Activated gamma-delta T cell (primary cell): ENCODE results near the gene FOXA3.
A peak's percentile ranks its signal among the peaks of the same experiment; 100 is the strongest.
"Not testable (repeated sequence)": the region's sequence is repeated elsewhere in the genome, so short reads cannot be mapped to it uniquely, and the experiment has no call there.

Source experiments
- DNase-seq: peaks from one replicate; lab custom pipeline; 2025; lab: John Stamatoyannopoulos, UW

The FOXA3 gene

DNA sequence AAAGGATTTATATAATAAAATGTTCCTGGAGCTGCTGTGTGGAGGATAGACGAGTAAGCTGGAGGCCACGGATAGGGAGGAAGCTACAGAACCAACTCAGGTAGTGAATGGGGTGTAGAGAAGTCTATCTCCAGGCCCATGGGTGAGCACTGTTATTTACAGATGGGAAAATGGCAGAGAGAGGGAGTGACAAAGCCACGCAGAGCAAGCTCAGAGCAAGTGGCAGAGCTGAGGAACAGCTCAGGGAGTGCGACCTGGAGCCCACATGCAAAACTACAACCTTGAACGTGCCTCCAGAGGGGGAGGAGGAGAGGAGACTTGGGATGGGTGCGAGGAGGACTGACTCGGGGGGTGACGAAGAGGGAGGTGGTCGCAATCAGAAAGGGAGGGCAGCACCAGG is 35.6 kb upstream of the FOXA3 start:
- DNase-seq, result no peak

DNA sequence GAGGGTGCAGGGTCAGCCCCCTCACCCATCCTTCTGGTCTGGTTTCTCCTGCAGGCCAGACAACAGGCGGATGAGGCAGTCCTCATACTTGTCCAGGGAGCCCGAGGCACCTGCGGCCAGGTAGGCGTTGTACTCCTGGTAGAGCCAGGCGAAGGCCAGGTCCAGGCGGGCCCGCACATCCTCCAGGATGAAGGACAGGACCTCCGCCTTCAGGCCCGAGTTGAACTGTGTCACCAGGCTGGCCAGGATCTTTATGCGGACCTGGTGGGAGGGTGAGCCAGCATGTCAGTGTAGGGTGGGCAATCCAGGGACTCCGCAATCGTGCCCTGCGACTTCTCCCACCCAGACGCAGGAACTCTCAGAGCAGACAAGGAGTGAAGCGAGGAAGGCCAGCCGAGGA is 35.2 kb upstream of the FOXA3 start:
- no peak for DNase-seq

DNA sequence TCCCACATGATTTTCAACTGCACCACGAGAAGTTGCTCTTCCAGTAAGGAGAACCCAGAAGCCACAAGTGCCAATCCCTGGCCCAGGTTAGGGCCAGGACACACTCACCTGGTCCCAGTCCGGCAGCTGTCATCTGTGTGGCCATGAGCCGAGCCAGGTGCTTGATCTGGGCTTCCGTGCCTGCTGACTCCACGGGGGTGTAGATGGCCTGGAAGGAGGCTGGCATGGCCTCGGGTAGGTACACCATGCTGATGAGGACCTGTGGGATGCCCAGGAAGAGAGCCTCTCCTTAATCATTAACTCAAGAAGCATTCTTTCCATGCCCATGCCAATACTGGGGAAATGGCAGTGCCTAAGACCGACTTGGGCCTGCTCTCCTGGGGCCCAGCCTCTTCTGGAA is 29.2 kb upstream of the FOXA3 start:
- no peak for DNase-seq

DNA sequence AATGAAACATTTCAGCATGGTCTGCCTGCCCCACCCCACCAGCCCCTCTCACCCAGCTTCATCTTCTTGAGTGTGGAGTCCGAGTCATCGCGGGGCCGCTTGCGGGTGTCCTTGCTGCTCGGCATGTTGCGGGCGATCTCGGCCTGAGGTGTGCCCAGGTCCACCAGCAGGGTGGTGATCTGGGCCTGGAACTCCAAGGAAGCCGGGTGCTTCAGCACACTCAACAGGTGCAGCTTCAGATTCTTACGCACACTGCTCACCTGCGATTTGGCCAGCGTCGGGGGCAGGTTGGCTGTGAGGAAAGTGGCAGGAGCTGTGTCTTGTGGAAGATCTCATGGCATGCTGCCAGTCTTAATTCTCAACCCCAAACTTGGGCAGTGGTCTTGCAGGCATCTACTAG is 21.9 kb upstream of the FOXA3 start:
- DNase-seq, result no peak

DNA sequence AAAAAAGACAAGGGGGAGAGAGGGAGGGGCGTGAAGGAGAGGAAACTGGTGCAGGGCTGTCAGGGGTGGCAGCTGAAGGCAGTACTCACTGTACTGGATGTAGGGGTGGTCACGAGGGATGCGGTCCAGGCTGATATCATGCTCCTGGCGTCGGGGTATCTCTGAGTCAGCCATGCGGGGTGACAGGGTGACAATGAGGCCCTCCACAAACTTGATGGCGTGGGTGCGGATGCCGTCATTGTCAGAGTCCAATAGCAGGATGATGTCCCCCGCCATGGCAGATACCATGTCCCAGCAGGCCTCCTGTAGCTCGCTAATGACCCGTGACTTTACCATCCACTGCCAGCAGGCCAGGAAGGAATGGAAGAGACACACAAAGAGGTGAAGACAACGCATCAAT is 16.5 kb upstream of the FOXA3 start:
- DNase-seq, result no peak

DNA sequence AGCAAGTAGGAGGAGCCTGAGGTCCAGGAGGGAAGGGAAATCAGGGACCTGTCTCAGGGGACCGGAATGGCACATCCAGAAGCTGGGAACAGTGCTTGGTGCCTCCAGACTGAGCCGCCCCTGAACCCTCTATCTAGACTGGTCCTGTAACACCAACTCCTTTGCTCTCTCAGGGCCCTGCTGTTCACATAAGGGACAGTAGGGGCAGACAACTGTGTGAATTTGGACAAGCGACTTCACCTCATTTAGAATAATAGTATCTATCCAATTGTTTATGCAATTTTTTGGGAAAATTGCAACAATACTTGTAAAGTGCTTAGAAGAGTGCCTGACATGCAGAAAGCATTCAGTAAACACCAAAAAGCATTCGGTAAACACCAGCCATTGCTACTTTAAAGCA is 15.2 kb upstream of the FOXA3 start:
- DNase-seq, result no peak

DNA sequence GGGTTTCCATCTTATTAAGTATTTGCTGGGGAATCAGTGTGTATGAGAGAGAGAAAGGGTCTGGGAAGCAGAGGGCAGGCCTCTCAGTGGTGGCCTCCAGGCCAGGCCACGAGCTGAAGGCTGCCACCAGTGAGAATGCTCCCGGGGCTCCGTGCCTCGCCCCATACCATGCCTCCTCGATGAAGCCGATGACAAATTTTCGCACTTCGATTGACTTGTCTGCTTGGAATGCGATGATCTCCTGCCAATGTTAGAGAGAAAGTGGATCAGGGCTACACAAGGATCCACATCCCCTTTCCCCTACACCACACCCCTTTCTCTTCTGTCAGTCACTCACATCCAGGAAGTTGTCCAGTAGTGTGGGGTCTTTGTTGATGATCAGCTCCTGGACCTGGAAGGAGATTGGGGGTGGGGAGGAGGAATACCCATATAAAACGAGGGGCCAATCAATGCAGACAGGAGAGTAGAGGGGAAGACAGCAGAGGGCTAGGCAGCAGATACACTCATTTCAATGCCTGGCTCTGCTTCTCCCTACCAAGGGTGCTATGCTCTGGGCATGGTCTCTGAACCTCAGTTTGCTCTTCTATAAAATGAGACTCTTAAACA is 11.9 kb upstream of the FOXA3 start:
- no peak for DNase-seq

DNA sequence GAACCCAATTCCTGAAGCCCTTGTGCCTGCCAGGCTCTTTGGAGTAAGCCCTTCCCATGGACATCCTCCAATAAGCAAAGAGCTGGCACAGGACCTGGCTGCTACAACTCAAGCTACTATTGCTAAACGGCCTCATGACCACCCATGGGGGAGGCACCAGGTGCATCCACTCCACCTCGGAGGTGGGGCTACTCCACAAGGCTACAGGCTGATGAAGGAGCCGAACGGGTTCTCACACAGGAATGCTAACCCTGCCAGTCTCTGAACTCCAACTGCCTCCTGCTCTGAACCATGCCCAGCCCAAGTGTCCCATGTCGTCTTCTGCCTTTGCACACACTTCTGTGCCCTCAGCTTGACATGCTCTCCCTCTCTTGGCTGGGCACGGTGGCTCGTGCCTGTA is 11.1 kb upstream of the FOXA3 start:
- no peak for DNase-seq

DNA sequence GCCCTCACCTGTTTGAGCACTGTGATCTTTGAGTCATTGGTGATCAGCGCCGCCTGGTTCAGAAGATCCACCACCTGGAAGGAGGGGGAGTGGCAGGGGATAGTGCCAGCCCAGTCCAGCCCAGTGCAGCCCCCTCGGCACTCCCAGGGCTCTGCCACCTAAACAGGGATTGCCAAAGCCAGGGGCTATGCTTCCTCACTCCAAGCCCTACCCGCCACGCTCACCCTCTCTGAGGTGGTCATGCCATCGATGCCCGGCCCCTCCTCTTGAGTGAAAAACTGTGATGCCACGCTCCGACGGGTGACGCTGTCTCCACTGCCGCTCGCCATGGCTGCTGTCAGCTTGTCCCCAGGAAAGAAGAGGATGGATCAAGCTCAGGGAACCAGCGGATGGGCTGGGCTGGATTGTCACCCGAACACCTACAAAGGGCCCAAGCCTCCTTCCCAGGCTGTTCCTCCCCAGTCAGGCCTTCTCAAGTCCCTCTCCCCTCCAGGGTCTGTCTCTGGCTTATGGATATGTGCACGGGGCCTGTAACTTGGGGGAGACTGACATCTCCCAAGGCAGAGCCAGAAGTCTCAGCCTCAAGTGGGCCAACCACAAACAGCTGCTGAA is 9.9 kb upstream of the FOXA3 start:
- no peak for DNase-seq

DNA sequence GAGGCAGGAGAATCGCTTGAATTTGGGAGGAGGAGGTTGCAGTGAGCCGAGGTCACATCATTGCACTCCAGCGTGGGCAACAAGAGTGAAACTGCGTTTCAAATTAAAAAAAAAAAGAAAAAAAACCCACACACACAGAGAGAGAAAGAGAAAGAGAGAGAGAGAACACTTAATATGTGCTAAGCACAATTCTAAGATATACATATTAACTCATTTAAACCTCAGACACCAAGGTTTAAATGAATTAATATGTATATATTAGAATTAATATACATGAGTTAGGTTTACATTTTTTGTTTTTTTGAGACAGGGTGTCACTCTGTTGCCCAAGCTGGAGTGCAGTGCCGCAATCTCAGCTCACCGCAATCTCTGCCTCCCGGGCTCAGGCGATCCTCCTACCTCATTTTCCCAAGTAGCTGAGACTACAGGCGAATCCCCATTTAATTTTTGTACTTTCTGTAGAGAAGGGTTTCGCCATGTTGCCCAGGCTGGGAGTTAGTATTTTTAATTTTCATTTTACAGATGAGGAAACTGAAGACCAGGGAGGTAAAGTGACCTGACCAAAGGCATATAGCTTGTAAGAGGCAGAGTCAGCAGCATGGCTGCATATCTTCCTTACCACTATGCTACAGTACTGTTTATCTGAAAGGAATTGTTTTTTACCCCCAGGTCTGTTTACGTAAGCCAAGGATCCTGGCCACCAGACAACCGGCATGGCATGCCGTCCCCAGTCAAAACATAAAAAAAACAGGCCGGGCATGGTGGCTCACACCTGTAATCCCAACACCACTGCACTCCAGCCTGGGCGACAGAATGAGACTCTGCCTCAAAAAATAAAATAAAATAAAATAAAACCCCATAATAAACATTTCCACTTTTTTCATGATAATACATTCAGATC is 3.5 kb upstream of the FOXA3 start:
- no peak for DNase-seq

DNA sequence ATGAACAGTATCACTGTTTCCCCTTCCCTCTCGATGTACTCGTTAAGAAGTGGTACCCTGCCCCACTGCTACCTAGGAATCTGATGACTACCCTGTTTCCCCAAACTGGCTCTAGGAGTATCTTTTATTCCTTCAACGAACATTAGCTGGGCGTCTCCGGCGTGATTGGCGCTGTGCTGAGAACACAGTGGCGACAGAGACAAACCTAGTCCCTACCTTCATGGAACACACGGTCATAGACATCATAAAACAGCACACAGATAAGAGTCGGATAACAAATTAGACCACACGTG is 1.9 kb upstream of the FOXA3 start:
- no peak for DNase-seq

DNA sequence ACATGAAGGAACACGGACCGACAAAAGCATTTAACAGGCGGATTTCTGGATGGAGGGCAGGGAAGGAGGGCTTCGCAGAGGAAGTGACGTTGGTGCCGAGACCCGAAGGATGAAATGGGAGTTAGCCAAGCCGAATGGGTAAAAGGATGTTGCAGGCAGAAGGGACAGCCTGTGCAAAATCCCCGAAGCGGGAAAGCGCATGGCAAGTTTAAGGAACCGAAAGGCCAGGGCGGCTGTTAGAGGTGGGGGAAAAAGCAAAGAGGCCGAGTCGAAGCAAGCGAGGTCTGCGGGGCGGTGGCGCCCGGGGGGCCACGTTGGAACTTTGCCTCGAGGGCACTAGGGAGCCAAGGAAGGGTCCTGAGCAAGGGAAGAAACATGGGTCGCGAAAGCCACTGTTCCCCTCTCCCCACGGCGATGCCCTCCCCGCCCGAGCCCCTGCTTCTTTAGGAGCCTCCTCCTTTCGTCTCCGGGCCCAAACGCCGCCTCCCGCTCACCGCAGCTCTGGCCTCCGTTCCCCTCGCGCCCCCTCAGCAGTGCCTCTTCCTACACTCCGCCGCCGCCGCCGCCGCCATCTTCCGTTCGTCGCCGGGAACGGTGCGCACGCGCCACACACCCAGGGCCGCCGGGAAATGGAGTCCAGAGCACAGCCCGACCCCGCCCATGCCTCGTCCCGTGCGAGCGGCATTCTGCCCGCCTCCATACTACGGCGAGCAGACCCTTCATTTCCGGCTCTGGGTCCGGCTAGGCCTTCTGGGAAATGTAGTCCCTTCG is 1.4 kb upstream of the FOXA3 start, which contains the start of gene SYMPK:
TSS of gene SYMPK (minus strand) at position 584 of the 771 bp plus-strand sequence. CDS start 8,652 bp downstream, outside the sequence.
- DNase-seq, result peak; percentile 96

DNA sequence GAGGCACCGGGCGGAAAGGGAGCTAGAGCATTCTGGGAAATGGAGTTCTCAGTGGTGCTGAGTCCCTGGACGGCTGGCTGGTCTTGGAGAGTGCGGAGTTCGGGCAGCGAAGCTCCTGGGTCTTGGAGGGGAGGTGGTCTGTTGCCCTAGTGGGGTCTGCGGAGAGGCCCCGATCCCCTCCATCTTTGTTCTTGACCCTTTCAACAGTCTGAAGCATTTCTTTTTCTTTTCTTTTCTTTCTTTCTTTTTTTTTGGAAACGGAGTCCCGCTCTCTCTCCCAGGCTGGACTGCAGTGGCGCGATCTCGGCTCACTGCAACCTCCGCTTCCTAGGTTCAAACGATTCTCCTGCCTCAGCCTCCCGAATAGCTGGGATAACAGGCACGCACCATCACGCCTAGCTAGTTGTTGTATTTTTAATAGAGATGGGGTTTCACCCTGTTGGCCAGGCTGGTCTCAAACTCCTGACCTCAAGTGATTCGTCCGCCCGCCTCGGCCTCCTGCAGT is 739 bp upstream of the FOXA3 start:
- DNase-seq, result no peak

DNA sequence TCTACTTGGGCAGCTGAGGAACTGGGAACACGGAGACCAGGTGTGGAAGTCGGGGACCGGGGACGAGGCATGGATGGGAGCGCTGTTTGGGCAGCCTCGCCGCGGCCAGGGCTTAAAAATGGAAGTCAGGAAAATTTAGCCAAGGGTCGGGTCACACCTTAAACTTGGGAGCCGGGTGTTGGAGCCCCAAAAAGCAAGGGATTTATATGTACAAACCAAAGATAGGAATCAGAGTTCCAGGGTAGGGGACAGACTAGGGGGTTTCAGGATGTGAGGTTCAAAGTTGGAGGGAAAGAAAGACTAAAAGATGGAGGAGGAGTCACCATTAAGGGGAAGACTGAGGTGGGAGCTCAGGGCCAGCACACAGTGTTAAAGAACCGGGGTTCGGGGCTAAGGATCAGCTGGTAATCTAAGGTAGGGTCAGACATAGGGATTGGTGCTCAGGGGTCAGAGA is 530 bp downstream of the FOXA3 start:
- DNase-seq, result no peak

DNA sequence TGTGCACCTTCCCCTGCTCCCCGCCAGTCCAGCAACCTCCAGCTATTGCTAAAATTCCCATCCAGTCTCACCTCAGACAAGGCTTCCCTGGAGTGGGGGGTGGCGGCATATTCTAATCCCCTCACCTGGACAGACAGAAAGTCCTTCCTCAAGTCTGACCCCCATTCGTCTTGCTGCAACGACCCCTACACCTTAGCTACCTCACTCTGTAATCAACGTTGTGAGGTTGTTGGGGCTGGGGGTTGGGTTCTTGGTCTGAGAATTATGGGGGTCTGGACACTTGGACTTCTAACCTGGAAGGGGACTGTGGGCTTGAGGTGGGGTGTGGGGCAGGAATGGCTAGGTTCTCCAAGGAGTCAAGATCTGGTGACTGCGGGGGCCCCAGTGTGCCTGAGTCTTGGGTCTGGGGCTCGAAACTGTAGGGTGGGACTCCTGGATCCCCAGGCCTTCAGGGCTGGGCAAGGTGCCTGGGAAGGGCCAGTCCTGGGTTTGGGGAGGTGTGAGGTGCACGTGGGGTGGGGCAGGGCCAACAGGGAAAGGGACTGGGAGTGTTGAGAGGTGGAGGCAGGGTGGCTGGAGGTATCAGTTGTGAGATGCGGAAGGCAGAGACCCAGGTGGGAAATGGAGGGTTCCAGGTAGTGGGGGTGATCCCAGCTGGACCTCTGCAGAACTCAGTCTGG is 1.3 kb downstream of the FOXA3 start:
- DNase-seq, result no peak

DNA sequence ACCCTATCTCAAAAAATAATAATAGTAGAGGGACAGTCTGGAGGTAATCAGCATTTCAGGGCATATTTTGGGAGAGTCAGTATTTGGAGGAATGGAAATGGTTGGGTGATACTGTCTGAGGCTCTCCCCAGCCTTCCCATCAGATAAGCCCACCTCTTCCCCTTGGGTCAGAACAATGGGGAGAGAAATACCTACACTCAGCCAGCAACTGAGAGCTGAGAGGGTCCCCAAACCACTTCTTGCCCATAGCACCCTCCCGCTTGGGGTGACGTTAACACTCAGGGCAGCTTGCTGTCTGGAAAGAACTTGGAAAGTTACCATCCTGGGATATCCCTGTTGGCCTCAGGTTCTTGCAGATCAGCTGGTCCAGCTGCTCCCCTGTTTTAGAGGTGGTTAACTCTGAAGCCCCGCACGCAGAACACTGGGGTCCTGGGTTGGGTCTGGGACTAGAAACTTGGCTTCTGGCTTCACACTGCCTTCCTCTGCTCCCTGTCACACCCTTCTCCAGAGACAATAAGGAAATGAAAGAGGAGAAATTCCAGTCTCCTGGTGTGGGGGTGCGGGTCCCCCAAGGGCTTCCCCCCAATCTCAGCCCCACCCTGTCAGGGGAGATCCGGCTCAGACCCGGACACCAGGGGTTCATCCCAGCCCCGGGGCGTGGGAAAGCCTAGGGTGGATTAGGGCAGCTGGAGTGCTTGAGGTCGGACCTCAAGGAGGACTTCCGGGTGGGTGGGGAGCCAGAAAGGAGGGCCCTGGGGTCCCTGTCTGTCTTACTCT is 2.5 kb downstream of the FOXA3 start:
- no peak for DNase-seq

DNA sequence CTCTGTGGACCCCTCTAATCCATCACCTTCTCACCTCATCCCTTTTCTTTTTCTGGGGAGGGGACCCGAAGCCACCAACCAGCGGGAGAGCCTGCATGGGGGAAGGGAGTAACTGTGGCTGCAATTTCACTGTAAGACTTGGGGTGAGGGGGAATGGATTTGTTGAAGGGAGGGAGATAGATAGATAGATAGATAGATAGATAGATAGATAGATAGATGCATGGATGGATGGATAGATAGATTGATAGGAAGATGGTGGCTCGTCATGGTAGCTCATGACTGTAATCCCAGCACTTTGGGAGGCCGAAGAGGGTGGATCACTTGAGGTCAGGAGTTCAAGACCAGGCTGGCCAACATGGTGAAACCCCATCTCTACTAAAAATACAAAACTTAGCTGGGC is 3.1 kb downstream of the FOXA3 start:
- not testable (repeated sequence) for DNase-seq

DNA sequence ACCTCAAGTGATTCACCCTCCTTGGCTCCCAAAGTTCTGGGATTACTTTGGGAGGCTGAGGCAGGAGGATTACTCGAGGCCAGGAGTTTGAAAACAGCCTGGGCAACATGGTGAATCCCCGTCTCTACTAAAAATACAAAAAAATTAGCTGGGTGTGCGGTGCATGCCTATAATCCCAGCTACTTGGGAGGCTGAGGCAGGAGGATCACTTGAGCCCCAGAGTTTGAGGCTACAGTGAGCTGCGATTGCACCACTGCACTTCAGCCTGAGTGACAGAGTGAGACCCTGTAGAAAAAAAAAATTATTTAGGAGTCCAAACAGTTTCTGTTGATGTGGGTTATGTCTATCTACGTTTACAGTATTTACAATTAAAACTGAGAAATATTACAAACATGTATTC is 6.7 kb downstream of the FOXA3 start:
- DNase-seq, result no peak

DNA sequence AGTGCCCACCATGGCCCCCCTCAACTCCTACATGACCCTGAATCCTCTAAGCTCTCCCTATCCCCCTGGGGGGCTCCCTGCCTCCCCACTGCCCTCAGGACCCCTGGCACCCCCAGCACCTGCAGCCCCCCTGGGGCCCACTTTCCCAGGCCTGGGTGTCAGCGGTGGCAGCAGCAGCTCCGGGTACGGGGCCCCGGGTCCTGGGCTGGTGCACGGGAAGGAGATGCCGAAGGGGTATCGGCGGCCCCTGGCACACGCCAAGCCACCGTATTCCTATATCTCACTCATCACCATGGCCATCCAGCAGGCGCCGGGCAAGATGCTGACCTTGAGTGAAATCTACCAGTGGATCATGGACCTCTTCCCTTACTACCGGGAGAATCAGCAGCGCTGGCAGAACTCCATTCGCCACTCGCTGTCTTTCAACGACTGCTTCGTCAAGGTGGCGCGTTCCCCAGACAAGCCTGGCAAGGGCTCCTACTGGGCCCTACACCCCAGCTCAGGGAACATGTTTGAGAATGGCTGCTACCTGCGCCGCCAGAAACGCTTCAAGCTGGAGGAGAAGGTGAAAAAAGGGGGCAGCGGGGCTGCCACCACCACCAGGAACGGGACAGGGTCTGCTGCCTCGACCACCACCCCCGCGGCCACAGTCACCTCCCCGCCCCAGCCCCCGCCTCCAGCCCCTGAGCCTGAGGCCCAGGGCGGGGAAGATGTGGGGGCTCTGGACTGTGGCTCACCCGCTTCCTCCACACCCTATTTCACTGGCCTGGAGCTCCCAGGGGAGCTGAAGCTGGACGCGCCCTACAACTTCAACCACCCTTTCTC is 8.2 kb downstream of the FOXA3 start:
- DNase-seq, result no peak

DNA sequence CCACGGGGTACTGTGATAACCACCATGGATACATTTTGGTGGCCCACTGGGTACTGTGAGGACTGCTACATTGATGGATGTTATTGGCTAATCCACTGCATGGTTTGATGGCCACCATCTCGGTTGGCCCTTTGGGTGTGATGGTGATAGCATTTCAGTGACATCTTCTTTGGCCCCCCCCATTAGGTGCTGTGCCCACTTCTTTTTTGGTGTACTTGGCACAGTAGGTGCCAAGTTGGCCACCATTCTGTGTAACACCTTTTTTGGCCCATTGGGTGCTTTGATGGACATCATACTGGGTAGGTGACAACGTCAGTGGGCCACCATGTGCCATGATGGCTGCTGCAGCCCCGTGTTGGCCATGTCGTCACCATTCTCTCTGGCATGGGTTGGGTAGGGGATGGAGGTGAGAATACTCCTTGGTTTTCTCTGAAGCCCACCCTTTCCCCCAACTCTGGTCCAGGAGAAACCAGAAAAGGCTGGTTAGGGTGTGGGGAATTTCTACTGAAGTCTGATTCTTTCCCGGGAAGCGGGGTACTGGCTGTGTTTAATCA is 9.2 kb downstream of the FOXA3 start:
- DNase-seq, result no peak
